CD4-positive, alpha-beta T cell treated with Interleukin-17A for 1 hour (primary cell): ENCODE measurements around the gene FASTKD2.

Experiments used
- DNase-seq: peaks from one replicate; pipeline ENCODE4 v3.0.0-alpha.2; 2020

FASTKD2 gene

GRCh38 chr2:206840999-206841398 lies 75.6 kb downstream of the FASTKD2 start:
- no peak for DNase-seq
